ENCODE results near the gene MMP24.
A peak's percentile ranks its signal among the peaks of the same experiment; 100 is the strongest.
"Not testable (repeated sequence)": the region's sequence is repeated elsewhere in the genome, so short reads cannot be mapped to it uniquely, and the experiment has no call there.

The MMP24 gene

DNA sequence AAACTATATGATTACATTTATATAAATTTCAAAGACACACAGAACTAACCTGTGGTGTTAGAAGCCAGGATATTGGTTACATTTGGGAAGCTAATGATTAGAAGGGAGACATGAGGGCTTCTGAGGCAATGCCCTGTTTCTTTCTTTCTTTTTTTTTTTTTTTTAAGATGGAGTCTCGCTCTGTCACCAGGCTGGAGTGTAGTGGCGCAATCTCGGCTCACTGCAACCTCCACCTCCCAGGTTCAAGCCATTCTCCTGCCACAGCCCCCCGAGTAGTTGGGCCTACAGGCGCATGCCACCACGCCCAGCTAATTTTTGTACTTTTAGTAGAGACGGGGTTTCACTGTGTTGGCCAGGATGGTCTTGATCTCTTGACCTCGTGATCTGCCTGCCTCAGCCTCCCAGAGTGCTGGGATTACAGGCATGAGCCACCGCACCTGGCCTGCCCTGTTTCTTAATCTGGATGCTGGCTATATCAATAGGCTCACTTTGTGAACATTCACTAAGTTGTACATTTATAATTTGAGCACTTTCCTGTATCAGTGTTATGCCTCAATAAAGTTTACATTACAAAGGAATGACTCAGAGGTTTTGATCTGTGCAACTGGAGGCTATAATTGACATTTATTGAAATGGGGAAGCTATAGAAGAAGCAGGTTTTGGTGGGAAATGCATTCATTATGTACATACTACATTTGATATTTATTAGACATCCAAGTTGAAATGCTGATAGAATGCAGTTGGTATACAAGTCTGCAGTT, 33.3 kb upstream of the MMP24 start:
- H3K4me3 ChIP-seq (ENCODE audit: low read depth in 1 of 2, low read length in 2 of 2), result not testable (repeated sequence)

DNA sequence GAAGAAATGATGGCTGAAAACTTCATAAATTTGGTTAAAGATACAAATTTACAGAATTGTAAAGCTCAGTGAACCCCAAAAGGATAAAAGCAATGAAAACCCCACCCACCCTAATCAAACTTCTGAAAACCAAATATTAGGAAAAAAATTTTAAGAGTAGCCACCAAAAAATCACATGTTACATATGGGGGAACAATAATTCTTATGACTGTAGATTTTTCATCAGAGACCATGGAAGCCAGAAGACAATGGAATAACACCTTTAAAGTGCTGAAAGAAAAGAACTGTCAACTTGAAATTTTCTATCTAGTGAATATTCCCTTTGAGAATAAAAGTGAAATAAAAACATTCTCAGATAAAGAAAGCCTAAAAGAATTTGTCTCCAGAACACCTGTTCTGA, 30.2 kb upstream of the MMP24 start:
- H3K9me3 ChIP-seq (ENCODE audit: control insufficient read depth in 1 of 2, low read length in 2 of 2), result peaks cover 0 to 15% of the 10 kb centered on the region in 2 donors
- H3K4me3 ChIP-seq (ENCODE audit: low read depth in 1 of 2, low read length in 2 of 2), result no peak overlapping the region
- H3K27ac ChIP-seq (ENCODE audit: low read length), result no peak overlapping the region
- H3K4me1 ChIP-seq (ENCODE audit: control insufficient read depth in 1 of 2, insufficient read depth in 2 of 2, low read length in 2 of 2), result peaks cover 0 to 3% of the 10 kb centered on the region in 2 donors
- peaks cover 0 to 6% of the 10 kb centered on the region in 2 donors for H3K36me3 ChIP-seq (ENCODE audit: control insufficient read depth in 1 of 2, insufficient read depth in 2 of 2, low read length in 2 of 2)
- no peaks in the 10 kb centered on the region for H3K27me3 ChIP-seq (ENCODE audit: low read depth, low read length)

More for the DNA sequence above, 33.3 kb upstream of the MMP24 start:
- H3K4me1 ChIP-seq (ENCODE audit: control insufficient read depth in 1 of 2, insufficient read depth in 2 of 2, low read length in 2 of 2); H3K27ac ChIP-seq (ENCODE audit: low read length); H3K36me3 ChIP-seq (ENCODE audit: control insufficient read depth in 1 of 2, insufficient read depth in 2 of 2, low read length in 2 of 2); H3K9me3 ChIP-seq (ENCODE audit: control insufficient read depth in 1 of 2, low read length in 2 of 2); H3K27me3 ChIP-seq (ENCODE audit: low read depth, low read length): not testable (repeated sequence)

DNA sequence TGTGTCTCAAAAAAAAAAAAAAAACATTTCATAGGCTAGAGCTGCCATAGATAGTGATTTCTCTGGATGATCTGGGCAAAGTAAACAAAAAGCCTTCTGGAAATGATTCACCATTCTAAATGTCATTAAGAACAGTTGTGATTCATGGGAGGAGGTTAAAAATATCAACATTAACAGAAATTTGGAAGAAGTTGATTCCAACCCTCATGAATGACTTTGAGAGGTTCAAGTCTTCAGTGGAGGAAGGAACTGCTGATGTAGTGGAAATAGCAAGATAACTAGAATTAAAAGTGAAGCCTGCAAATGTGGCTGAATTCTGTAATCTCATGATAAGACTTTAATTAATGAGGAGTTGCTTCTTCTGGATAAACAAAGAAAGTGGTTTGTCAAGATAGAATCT, 26.8 kb upstream of the MMP24 start:
- Histone ChIP-seq H3K4me1 (ENCODE audit: control insufficient read depth in 1 of 2, insufficient read depth in 2 of 2, low read length in 2 of 2) (no peaks in the 10 kb centered on the region), H3K4me3 (ENCODE audit: low read depth in 1 of 2, low read length in 2 of 2) (no peak overlapping the region), H3K27me3 (ENCODE audit: low read depth, low read length) (no peaks in the 10 kb centered on the region), H3K36me3 (ENCODE audit: control insufficient read depth in 1 of 2, insufficient read depth in 2 of 2, low read length in 2 of 2) (peaks cover 0 to 6% of the 10 kb centered on the region in 2 donors), H3K27ac (ENCODE audit: low read length) (no peak overlapping the region), H3K9me3 (ENCODE audit: control insufficient read depth in 1 of 2, low read length in 2 of 2) (peaks cover 0 to 15% of the 10 kb centered on the region in 2 donors)

- Histone ChIP-seq H3K36me3 (ENCODE audit: control insufficient read depth in 1 of 2, insufficient read depth in 2 of 2, low read length in 2 of 2) (peaks cover 0 to 6% of the 10 kb centered on the region in 2 donors), H3K27ac (ENCODE audit: low read length) (no peak overlapping the region)
Measured at GRCh38 chr20:35200267-35200666, 26.2 kb upstream of the MMP24 start.

DNA sequence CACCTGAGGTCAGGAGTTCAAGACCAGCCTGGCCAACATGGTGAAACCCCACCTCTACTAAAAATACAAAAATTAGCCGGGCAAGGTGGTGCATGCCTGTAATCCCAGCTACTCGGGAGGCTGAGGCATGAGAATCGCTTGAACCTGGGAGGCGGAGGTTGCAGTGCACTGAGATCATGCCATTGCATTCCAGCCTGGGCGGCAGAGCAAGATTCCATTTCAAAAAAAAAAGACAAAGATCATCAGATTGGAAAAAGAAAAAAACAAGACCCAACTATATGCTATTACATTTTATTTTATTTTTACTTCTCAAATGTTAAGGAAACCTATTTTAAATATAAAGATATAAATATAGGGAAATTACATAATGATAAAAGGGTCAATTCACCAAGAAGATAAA, 25.0 kb upstream of the MMP24 start:
- not testable (repeated sequence) for H3K4me1 ChIP-seq (ENCODE audit: control insufficient read depth in 1 of 2, insufficient read depth in 2 of 2, low read length in 2 of 2); H3K4me3 ChIP-seq (ENCODE audit: low read depth in 1 of 2, low read length in 2 of 2); H3K27ac ChIP-seq (ENCODE audit: low read length); H3K36me3 ChIP-seq (ENCODE audit: control insufficient read depth in 1 of 2, insufficient read depth in 2 of 2, low read length in 2 of 2); H3K27me3 ChIP-seq (ENCODE audit: low read depth, low read length)
- H3K9me3 ChIP-seq (ENCODE audit: control insufficient read depth in 1 of 2, low read length in 2 of 2), result peaks cover 0 to 12% of the 10 kb centered on the region in 2 donors

More at GRCh38 chr20:35200267-35200666, 26.2 kb upstream of the MMP24 start:
- H3K27me3 ChIP-seq (ENCODE audit: low read depth, low read length), result no peaks in the 10 kb centered on the region
- H3K4me1 ChIP-seq (ENCODE audit: control insufficient read depth in 1 of 2, insufficient read depth in 2 of 2, low read length in 2 of 2), result no peaks in the 10 kb centered on the region
- peaks cover 0 to 15% of the 10 kb centered on the region in 2 donors for H3K9me3 ChIP-seq (ENCODE audit: control insufficient read depth in 1 of 2, low read length in 2 of 2)
- no peak overlapping the region for H3K4me3 ChIP-seq (ENCODE audit: low read depth in 1 of 2, low read length in 2 of 2)

DNA sequence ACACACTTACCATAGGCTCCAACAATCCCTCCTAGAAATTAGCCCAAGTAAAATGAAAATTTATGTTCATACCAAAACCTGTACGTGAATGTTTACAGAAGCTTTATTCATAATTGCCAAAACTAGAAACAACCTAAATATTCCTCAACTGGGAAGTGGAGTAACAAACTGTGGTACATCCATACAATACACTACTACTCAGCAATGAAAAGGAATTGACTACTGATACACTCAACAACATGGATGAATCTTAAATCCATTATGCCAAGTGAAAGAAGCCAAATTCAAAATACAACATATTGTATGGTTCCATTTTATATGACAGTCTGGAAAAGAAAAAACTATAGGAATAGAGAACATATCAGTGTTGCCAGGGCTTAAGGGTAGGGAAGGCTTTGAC, 19.7 kb upstream of the MMP24 start:
- peaks cover 0 to 4% of the 10 kb centered on the region in 2 donors for H3K36me3 ChIP-seq (ENCODE audit: control insufficient read depth in 1 of 2, insufficient read depth in 2 of 2, low read length in 2 of 2)
- H3K27ac ChIP-seq (ENCODE audit: low read length), result no peak overlapping the region

GRCh38 chr20:35207950-35208611, 18.4 kb upstream of the MMP24 start:
- Histone ChIP-seq H3K27ac (ENCODE audit: low read length) (peak overlapping the region; percentile 66), H3K4me1 (ENCODE audit: control insufficient read depth in 1 of 2, insufficient read depth in 2 of 2, low read length in 2 of 2) (no peaks in the 10 kb centered on the region), H3K4me3 (ENCODE audit: low read depth in 1 of 2, low read length in 2 of 2) (peak overlapping the region; percentile 30 to 43), H3K9me3 (ENCODE audit: control insufficient read depth in 1 of 2, low read length in 2 of 2) (no peaks in the 10 kb centered on the region), H3K27me3 (ENCODE audit: low read depth, low read length) (no peaks in the 10 kb centered on the region), H3K36me3 (ENCODE audit: control insufficient read depth in 1 of 2, insufficient read depth in 2 of 2, low read length in 2 of 2) (peaks cover 0 to 7% of the 10 kb centered on the region in 2 donors)

More for the DNA sequence above, 19.7 kb upstream of the MMP24 start:
- Histone ChIP-seq H3K9me3 (ENCODE audit: control insufficient read depth in 1 of 2, low read length in 2 of 2) (no peaks in the 10 kb centered on the region), H3K4me3 (ENCODE audit: low read depth in 1 of 2, low read length in 2 of 2) (no peak overlapping the region), H3K27me3 (ENCODE audit: low read depth, low read length) (no peaks in the 10 kb centered on the region), H3K4me1 (ENCODE audit: control insufficient read depth in 1 of 2, insufficient read depth in 2 of 2, low read length in 2 of 2) (no peaks in the 10 kb centered on the region)

DNA sequence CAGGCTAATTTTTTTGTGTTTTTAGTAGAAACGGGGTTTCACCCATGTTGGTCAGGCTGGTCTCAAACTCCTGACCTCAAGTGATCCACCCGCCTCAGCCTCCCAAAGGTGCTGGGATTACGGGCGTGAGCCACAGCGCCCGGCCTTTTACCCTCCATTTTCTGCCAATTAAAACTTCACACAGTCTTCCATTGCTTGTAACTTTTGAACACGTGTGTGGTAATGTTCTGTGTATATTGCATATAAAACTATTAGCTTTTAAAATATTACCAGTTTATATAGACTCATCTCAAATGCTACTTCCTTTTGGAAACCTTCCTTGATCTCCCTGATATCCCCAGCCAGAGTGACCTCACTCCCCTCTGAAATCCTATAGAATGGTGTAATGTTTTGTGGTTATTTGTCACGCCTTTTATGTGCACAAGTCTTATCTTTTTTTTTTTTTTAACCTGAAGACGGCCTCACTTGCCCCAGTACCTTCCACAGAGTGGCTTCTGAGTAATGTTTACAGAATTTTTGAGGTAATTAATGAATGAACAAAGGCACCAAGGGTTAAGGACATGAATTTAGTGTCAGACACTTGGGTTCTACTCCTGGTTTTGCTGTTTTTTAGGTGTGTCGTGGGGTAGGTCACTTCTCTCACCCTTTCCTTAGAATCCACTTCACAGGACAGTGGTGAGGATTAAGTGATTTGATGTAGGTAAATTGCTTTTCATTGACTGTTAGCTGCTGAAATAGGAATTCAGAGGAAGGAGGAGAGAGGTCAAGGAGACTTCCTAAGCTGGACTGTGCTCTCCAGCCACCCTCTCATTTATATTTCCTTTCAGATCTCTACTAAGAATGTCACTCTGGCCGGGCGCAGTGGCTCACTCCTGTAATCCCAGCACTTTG, 11.2 kb upstream of the MMP24 start:
- Histone ChIP-seq H3K36me3 (ENCODE audit: control insufficient read depth in 1 of 2, insufficient read depth in 2 of 2, low read length in 2 of 2) (peaks cover 4 to 8% of the 10 kb centered on the region in 2 donors), H3K4me3 (ENCODE audit: low read depth in 1 of 2, low read length in 2 of 2) (no peak overlapping the region), H3K27ac (ENCODE audit: low read length) (no peak overlapping the region), H3K9me3 (ENCODE audit: control insufficient read depth in 1 of 2, low read length in 2 of 2) (no peaks in the 10 kb centered on the region), H3K4me1 (ENCODE audit: control insufficient read depth in 1 of 2, insufficient read depth in 2 of 2, low read length in 2 of 2) (no peaks in the 10 kb centered on the region), H3K27me3 (ENCODE audit: low read depth, low read length) (no peaks in the 10 kb centered on the region)

DNA sequence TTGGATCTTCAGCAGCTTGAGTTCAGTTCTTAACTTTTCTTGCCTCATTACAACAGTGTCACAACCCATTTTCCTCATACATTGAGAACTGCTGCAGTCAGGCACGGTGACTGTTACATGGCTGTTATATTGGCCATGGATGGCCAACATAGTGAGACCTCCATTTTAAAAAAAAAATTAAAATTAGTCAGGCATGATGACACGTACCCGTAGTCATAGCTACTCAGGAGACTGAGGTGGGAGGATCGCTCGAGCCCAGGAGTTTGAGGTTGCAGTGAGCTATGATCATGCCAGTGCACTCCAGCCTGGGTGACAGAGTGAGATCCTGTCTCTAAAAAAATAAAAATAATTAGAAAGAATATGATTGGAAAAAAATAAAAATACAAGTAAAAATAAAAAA, 9.9 kb upstream of the MMP24 start:
- Histone ChIP-seq H3K36me3 (ENCODE audit: control insufficient read depth in 1 of 2, insufficient read depth in 2 of 2, low read length in 2 of 2) (peaks cover 4 to 8% of the 10 kb centered on the region in 2 donors), H3K4me3 (ENCODE audit: low read depth in 1 of 2, low read length in 2 of 2) (no peak overlapping the region), H3K27ac (ENCODE audit: low read length) (no peak overlapping the region), H3K27me3 (ENCODE audit: low read depth, low read length) (no peaks in the 10 kb centered on the region), H3K4me1 (ENCODE audit: control insufficient read depth in 1 of 2, insufficient read depth in 2 of 2, low read length in 2 of 2) (no peaks in the 10 kb centered on the region), H3K9me3 (ENCODE audit: control insufficient read depth in 1 of 2, low read length in 2 of 2) (no peaks in the 10 kb centered on the region)

GRCh38 chr20:35223941-35224340, 2.5 kb upstream of the MMP24 start:
- Histone ChIP-seq H3K36me3 (ENCODE audit: control insufficient read depth in 1 of 2, insufficient read depth in 2 of 2, low read length in 2 of 2) (no peaks in the 10 kb centered on the region), H3K9me3 (ENCODE audit: control insufficient read depth in 1 of 2, low read length in 2 of 2) (no peaks in the 10 kb centered on the region), H3K27ac (ENCODE audit: low read length) (no peak overlapping the region), H3K4me3 (ENCODE audit: low read depth in 1 of 2, low read length in 2 of 2) (no peak overlapping the region), H3K27me3 (ENCODE audit: low read depth, low read length) (peaks cover 5% of the 10 kb centered on the region), H3K4me1 (ENCODE audit: control insufficient read depth in 1 of 2, insufficient read depth in 2 of 2, low read length in 2 of 2) (peaks cover 0 to 6% of the 10 kb centered on the region in 2 donors)

GRCh38 chr20:35224536-35224935, 2.0 kb upstream of the MMP24 start:
- Histone ChIP-seq H3K27ac (ENCODE audit: low read length) (no peak overlapping the region), H3K9me3 (ENCODE audit: control insufficient read depth in 1 of 2, low read length in 2 of 2) (no peaks in the 10 kb centered on the region), H3K36me3 (ENCODE audit: control insufficient read depth in 1 of 2, insufficient read depth in 2 of 2, low read length in 2 of 2) (no peaks in the 10 kb centered on the region), H3K27me3 (ENCODE audit: low read depth, low read length) (peaks cover 5% of the 10 kb centered on the region), H3K4me1 (ENCODE audit: control insufficient read depth in 1 of 2, insufficient read depth in 2 of 2, low read length in 2 of 2) (peaks cover 0 to 6% of the 10 kb centered on the region in 2 donors), H3K4me3 (ENCODE audit: low read depth in 1 of 2, low read length in 2 of 2) (no peak overlapping the region)

All from muscle layer of duodenum (tissue), 2 donors.